ENCODE results near the gene CXCL6.

DNA sequence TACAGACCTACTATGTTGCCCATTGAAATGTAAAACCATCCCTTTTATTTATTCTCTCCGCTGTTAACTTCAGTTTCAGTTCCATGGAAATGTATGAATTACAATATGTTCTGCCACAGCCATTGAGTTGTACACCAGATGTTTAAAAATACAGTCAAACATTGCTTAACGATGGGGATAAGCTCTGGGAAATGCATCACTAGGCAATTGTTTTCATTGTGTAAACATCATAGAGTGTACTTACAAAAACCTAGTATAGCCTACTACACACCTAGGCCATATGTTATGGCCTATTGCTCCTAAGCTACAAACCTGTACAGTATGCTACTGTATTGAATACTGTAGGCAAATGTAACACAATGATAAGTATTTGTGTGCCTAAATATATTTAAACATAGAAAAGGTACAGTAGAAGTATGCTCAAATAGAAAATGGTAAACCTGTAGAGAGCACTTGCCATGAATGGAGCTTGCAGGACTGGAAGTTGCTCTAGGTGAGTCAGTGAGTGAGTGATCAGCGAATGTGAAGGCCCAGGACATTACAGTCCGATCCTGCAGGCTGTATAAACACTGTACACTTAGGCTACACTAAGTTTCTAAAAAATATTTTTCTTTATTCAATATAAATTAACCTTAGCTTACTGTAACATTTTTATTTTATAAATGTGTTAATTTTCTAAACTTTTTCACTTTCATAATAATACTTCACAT, 13.9 kb downstream of the CXCL6 start:
- TF ChIP-seq, protein P1, sequence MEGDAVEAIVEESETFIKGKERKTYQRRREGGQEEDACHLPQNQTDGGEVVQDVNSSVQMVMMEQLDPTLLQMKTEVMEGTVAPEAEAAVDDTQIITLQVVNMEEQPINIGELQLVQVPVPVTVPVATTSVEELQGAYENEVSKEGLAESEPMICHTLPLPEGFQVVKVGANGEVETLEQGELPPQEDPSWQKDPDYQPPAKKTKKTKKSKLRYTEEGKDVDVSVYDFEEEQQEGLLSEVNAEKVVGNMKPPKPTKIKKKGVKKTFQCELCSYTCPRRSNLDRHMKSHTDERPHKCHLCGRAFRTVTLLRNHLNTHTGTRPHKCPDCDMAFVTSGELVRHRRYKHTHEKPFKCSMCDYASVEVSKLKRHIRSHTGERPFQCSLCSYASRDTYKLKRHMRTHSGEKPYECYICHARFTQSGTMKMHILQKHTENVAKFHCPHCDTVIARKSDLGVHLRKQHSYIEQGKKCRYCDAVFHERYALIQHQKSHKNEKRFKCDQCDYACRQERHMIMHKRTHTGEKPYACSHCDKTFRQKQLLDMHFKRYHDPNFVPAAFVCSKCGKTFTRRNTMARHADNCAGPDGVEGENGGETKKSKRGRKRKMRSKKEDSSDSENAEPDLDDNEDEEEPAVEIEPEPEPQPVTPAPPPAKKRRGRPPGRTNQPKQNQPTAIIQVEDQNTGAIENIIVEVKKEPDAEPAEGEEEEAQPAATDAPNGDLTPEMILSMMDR (IDR thresholded peaks at IDR 0.05), result no peak
- TF ChIP-seq EP300 (IDR thresholded peaks at IDR 0.05), result no peak

Measured in tibial nerve (tissue), 4 donors.